Measurements from ENCODE around the gene CCDC91. TPM values are rescaled to one million over a fixed set of nuclear protein-coding genes. Genes with fewer than 3 reads are reported as not detected.

The CCDC91 gene
- total and polyA plus RNA-seq, 2 experiments from 2014 or later, result 13.9 to 25.5 TPM

DNA sequence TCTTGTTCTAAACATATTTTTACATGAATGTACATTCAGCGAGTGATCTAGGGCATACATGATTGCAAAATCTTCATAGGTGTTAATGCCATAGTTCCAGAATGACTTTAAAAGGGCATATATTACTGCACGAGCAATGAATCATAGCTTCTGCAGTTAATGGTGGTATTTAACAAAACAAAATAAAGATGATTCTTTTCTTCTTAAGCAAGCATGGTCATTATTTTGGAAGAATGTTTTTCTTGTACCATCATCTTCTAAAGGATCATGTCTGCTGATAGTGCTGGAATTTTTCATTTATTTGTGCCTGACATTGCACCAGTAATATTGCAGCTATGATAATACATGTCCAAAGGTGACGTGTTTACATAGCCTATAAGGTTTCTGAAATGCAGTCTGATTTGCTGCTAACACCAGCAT is 388.6 kb downstream of the CCDC91 start:
- H3K9me3 ChIP-seq (ENCODE audit: low read depth), result no peaks in the 10 kb centered on the region
- no peaks in the 10 kb centered on the region for H3K36me3 ChIP-seq
- H3K27ac ChIP-seq, result no peak overlapping the region
- no peaks in the 10 kb centered on the region for H3K27me3 ChIP-seq
- TF ChIP-seq, protein P1, sequence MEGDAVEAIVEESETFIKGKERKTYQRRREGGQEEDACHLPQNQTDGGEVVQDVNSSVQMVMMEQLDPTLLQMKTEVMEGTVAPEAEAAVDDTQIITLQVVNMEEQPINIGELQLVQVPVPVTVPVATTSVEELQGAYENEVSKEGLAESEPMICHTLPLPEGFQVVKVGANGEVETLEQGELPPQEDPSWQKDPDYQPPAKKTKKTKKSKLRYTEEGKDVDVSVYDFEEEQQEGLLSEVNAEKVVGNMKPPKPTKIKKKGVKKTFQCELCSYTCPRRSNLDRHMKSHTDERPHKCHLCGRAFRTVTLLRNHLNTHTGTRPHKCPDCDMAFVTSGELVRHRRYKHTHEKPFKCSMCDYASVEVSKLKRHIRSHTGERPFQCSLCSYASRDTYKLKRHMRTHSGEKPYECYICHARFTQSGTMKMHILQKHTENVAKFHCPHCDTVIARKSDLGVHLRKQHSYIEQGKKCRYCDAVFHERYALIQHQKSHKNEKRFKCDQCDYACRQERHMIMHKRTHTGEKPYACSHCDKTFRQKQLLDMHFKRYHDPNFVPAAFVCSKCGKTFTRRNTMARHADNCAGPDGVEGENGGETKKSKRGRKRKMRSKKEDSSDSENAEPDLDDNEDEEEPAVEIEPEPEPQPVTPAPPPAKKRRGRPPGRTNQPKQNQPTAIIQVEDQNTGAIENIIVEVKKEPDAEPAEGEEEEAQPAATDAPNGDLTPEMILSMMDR (IDR thresholded peaks at IDR 0.05; ENCODE audit: low read depth, low read length), result no peak
- peak in 1 of 2 donors; percentile 30 for DNase-seq (ENCODE audit: low read depth in 1 of 2, low spot score in 1 of 2)
- no peaks in the 10 kb centered on the region for H3K4me1 ChIP-seq (ENCODE audit: low read depth)
- no peak overlapping the region for H3K4me3 ChIP-seq

DNA sequence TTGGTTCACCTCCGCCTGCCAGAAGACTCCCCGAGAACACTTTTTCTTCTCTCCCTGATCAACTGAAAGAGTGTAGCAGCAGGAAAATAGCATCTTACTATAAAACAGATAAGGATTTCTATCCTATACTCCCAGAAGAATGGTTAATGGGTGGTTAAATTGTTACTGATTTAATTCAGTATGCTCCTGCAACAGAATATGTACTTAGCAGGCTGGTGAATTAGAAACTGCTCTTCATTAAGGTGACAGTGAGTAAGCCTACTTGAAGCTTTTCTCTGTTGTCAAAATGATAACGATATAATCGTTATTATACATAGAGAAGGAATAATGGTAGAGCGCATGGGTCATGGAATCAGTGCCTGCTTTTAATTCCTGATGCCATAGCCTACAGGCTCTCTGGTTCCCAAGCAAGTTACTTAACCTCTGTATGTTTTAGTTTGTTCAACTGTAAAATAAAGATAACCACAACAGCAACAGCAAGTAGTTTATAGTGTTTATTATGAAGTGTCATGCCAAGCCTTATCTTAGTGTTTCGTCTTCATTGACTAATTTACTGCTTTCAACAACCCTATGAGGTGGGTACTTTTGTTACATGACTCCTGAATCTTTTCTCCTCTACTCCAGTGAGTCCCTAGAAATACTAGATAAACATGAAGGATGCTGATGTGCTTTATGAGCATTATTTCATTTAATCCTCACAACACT is 392.6 kb downstream of the CCDC91 start:
- no peaks in the 10 kb centered on the region for H3K36me3 ChIP-seq
- no peaks in the 10 kb centered on the region for H3K9me3 ChIP-seq (ENCODE audit: low read depth)
- H3K4me1 ChIP-seq (ENCODE audit: low read depth), result no peaks in the 10 kb centered on the region
- H3K4me3 ChIP-seq, result no peak overlapping the region
- H3K27me3 ChIP-seq, result no peaks in the 10 kb centered on the region
- H3K27ac ChIP-seq, result no peak overlapping the region
- TF ChIP-seq, protein P1 (IDR thresholded peaks at IDR 0.05; ENCODE audit: low read depth, low read length), result no peak
- no peak for DNase-seq (ENCODE audit: low read depth in 1 of 2, low spot score in 1 of 2)

DNA sequence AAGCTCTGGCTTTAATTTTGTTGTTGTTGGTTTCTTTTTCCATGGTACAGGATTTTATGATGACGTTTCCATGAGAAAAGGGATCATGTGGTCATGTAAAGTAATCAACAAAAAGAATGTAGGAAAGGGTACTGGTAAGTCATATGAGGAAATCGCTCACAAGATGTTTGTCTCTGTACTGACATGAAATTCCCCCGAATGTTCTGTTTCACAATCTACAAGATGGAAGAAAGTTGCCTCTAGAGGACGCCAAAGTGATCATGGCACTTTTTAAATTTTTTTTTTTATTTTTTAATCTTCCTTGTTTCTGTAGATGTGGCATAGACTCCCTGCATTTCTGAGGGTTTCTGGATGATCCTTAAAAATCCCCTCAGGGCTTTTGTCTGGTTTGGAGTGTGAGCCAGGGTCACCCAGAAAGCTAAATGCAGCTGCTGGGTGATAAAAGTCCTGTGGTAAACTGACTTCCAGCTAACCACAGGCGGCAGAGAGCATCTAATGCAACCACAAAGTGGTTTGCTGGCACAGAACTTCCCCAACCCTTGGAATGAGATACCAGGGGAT is 393.5 kb downstream of the CCDC91 start:
- no peaks in the 10 kb centered on the region for H3K9me3 ChIP-seq (ENCODE audit: low read depth)
- H3K36me3 ChIP-seq, result no peaks in the 10 kb centered on the region
- H3K27me3 ChIP-seq, result no peaks in the 10 kb centered on the region
- H3K4me3 ChIP-seq, result no peak overlapping the region
- no peaks in the 10 kb centered on the region for H3K4me1 ChIP-seq (ENCODE audit: low read depth)
- peak in 1 of 2 donors; percentile 76 for DNase-seq (ENCODE audit: low read depth in 1 of 2, low spot score in 1 of 2)
- H3K27ac ChIP-seq, result no peak overlapping the region
- TF ChIP-seq, protein P1 (IDR thresholded peaks at IDR 0.05; ENCODE audit: low read depth, low read length), result peak; percentile 36

DNA sequence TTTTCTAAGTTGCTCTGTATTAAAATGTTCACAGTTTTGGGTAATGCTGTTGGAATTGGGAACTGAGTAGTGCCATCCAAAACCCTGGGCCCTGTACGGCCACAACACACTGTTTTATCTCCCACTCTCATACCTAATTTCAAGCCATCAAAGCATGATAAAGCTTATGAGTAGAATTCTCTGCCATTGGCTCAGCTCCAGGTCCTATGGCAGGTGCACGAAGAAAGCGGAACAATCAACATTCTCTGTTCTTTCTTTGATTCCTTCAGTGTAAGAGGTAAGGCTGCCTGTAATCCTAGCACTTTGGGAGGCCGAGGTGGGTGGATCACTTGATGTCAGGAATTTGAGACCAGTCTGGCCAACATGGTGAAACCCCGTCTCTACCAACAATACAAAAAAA is 394.9 kb downstream of the CCDC91 start:
- Histone ChIP-seq H3K36me3 (no peaks in the 10 kb centered on the region), H3K9me3 (ENCODE audit: low read depth) (no peaks in the 10 kb centered on the region), H3K27me3 (no peaks in the 10 kb centered on the region), H3K4me3 (no peak overlapping the region), H3K27ac (no peak overlapping the region), H3K4me1 (ENCODE audit: low read depth) (no peaks in the 10 kb centered on the region)
- DNase-seq (ENCODE audit: low read depth in 1 of 2, low spot score in 1 of 2), result no peak
- TF ChIP-seq, protein P1 (IDR thresholded peaks at IDR 0.05; ENCODE audit: low read depth, low read length), result no peak

DNA sequence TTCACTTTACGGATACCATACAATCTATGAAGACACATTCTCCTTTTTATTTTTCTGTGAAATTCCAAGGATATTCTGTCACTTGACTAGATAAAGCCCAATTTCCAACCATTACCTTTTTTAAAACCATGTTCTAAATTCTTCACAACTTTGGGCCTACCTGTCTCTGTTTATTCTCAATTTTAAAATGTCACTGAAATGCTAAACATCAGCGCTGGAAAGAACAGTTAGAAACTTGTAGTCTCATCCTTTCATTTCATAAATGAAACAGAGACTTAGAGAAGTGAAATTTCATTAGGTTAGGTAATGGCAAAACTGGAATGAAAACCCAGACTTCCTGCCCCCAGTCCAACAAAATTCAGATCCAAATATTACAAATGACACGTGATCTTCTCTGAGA is 396.2 kb downstream of the CCDC91 start:
- Histone ChIP-seq H3K27ac (no peak overlapping the region), H3K36me3 (no peaks in the 10 kb centered on the region), H3K4me1 (ENCODE audit: low read depth) (no peaks in the 10 kb centered on the region), H3K4me3 (no peak overlapping the region), H3K27me3 (no peaks in the 10 kb centered on the region), H3K9me3 (ENCODE audit: low read depth) (no peaks in the 10 kb centered on the region)
- no peak for DNase-seq (ENCODE audit: low read depth in 1 of 2, low spot score in 1 of 2)
- TF ChIP-seq, protein P1 (IDR thresholded peaks at IDR 0.05; ENCODE audit: low read depth, low read length), result no peak
